GM10266 (cell line): Measurements from ENCODE around the gene SVIL.
A peak's percentile ranks its signal among the peaks of the same experiment; 100 is the strongest.

Source experiments
- DNase-seq: peaks from one replicate; pipeline ENCODE4 v3.0.0; 2012; ENCODE audit errors: extremely low spot score
- TF ChIP-seq, protein P1 (sequence below): IDR thresholded peaks from 2 replicates; pipeline ENCODE4 v1.5.1; 2012; ENCODE audit warnings: mild to moderate bottlenecking, low read depth; ENCODE audit not compliant: control insufficient read depth, insufficient read depth; ENCODE audit errors: missing control alignments

Gene SVIL

DNA sequence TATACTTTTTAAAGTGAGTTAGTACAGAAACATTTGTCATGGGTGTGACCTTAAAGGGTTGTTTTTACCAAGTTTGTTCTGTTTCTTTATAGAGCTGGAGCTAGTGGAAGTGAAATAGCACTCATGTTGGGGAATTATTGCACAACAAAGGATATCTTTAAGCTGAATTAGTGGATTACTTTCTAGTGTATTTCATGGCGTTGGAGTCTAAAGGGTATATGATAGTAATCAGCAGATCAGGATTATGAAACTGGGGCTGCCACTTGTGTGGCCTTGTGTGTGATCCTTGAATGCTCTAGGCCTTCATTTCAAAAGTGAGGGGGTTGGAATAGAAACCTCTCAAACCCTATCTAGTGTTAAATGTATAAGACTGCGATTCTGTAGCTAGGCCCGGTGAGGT lies 222.3 kb downstream of the SVIL start:
- TF ChIP-seq, protein P1, sequence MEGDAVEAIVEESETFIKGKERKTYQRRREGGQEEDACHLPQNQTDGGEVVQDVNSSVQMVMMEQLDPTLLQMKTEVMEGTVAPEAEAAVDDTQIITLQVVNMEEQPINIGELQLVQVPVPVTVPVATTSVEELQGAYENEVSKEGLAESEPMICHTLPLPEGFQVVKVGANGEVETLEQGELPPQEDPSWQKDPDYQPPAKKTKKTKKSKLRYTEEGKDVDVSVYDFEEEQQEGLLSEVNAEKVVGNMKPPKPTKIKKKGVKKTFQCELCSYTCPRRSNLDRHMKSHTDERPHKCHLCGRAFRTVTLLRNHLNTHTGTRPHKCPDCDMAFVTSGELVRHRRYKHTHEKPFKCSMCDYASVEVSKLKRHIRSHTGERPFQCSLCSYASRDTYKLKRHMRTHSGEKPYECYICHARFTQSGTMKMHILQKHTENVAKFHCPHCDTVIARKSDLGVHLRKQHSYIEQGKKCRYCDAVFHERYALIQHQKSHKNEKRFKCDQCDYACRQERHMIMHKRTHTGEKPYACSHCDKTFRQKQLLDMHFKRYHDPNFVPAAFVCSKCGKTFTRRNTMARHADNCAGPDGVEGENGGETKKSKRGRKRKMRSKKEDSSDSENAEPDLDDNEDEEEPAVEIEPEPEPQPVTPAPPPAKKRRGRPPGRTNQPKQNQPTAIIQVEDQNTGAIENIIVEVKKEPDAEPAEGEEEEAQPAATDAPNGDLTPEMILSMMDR = no peak
- peak; percentile 35 for DNase-seq

DNA sequence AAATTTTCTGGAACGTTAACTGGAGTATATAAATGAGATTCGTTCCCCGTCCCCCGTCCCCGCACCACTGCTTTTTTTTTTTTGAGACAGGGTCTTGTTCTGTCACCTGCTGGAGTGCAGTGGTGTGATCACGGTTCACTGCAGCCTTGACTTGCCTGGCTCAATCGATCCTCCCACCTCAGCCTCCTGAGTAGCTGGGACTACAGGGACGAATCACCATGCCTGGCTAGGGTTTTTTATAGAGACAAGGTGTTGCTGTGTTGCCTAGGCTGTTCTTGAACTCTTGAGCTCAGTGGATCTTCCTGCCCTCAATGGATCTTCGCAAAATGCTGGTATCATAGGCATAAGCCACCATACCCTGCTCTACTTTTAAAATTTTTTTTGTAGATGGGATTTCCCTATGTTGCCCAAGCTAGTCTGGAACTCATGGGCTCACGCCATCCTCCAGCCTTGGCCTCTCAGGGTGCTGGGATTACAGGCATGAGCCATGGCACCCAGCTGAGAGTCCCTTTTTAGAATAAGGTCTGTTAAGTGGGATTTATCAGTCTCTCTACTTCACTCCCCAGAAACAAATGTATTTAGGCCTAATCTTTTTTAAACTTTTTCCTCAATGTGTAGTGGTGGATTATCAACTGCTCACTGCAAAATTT lies 223.0 kb downstream of the SVIL start:
- DNase-seq = no peak
- TF ChIP-seq, protein P1 = no peak

GRCh38 chr10:29409241-29410054 lies 225.3 kb downstream of the SVIL start:
- DNase-seq = peak; percentile 66
- TF ChIP-seq, protein P1 = no peak

DNA sequence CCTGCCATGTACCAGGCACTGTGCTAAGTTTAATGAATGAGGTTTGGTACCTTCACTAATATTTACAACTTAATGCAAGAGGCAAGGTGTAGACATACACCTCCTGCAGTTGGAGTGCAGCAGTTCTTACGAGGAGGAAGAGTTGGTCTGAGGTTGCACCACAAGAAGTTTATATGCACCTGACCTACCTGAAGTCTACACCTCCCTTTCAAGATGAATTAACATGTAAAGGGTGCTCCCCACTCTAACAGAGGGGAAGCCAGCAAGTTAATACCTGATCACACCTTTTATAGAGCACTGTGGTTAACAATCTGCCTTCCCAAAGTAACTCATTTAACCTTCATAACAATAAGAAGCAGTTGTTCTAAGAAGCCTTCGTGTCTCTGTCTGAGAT lies 225.9 kb downstream of the SVIL start:
- no peak for DNase-seq
- TF ChIP-seq, protein P1 = no peak
